ENCODE results near the gene APLN. TPM values are rescaled to one million over a fixed set of nuclear protein-coding genes. Genes with fewer than 3 reads are reported as not detected.

The APLN gene
- total RNA-seq, 1 donor from 2014 or later, result 15.9 TPM

DNA sequence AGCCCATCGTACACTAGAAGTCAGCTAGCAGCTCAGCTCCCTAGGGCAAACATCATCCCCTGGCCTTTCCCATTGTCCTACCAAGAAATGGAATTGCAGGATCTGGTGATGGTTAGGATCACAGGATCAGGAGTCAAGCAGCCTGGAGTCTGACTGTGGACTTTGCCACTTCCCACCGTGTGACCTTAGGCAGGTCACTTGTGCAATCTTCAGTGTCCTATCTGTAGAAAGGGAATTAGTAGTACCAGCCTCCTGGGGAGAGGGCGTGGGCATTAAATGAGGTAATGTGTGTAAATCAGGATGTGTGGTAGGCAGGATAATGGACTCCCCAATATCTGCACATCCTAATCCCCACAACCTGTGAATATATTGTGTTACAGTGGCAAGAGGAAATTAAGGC is 38.6 kb upstream of the APLN start:
- no peak for DNase-seq

GRCh38 chrX:129690435-129690834 is 35.7 kb upstream of the APLN start:
- Histone ChIP-seq H3K27me3 (ENCODE audit: low read depth) (no peaks in the 10 kb centered on the region), H3K4me3 (no peak overlapping the region), H3K9me3 (replicated peaks) (no peaks in the 10 kb centered on the region), H3K36me3 (no peaks in the 10 kb centered on the region), H3K27ac (replicated peaks) (peak overlapping the region; percentile 33), H3K4me1 (peaks cover 21% of the 10 kb centered on the region)
- peak; percentile 21 for DNase-seq
- TF ChIP-seq CTCF (IDR thresholded peaks at IDR 0.05; ENCODE audit: borderline replicate concordance), result no peak
- intact Hi-C loops (cut with micrococcal nuclease), result no loop called here

More for the DNA sequence above, 38.6 kb upstream of the APLN start:
- no peak for TF ChIP-seq CTCF (IDR thresholded peaks at IDR 0.05; ENCODE audit: borderline replicate concordance)
- H3K9me3 ChIP-seq (replicated peaks), result no peaks in the 10 kb centered on the region
- no peaks in the 10 kb centered on the region for H3K27me3 ChIP-seq (ENCODE audit: low read depth)
- H3K27ac ChIP-seq (replicated peaks), result no peak overlapping the region
- intact Hi-C loops (cut with micrococcal nuclease), result no loop called here
- H3K36me3 ChIP-seq, result no peaks in the 10 kb centered on the region
- H3K4me3 ChIP-seq, result no peak overlapping the region
- H3K4me1 ChIP-seq, result peaks cover 13% of the 10 kb centered on the region

DNA sequence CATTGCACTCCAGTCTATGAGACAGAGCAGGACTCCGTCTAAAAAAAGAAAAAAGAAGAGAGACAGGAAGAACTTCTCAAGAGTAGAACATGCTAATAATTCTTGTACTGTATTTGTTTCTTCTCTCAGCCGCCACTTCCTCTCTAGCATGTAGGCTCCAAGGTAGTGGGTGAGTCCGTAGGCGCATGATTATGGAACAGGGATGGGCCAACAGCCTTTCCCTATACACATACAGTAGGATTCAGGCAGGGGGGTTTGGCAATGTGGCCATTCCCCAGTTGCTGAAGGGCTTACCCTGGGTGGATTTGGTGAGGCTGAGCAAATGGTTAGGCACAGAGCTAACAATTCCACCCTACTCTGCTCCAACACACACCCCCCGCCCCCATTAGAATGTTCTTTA is 35.0 kb upstream of the APLN start:
- Histone ChIP-seq H3K9me3 (replicated peaks) (no peaks in the 10 kb centered on the region), H3K27me3 (ENCODE audit: low read depth) (no peaks in the 10 kb centered on the region), H3K36me3 (no peaks in the 10 kb centered on the region), H3K27ac (replicated peaks) (peak overlapping the region; percentile 33), H3K4me1 (peaks cover 21% of the 10 kb centered on the region), H3K4me3 (no peak overlapping the region)
- no peak for DNase-seq
- intact Hi-C loops (cut with micrococcal nuclease), result no loop called here
- TF ChIP-seq CTCF (IDR thresholded peaks at IDR 0.05; ENCODE audit: borderline replicate concordance), result no peak

- Histone ChIP-seq H3K9me3 (replicated peaks) (no peaks in the 10 kb centered on the region), H3K27me3 (ENCODE audit: low read depth) (no peaks in the 10 kb centered on the region), H3K27ac (replicated peaks) (no peak overlapping the region), H3K4me1 (peaks cover 21% of the 10 kb centered on the region), H3K36me3 (no peaks in the 10 kb centered on the region), H3K4me3 (no peak overlapping the region)
- TF ChIP-seq CTCF (IDR thresholded peaks at IDR 0.05; ENCODE audit: borderline replicate concordance), result no peak
- DNase-seq, result no peak
- intact Hi-C loops (cut with micrococcal nuclease), result no loop called here
Measured at GRCh38 chrX:129688097-129688496, 33.3 kb upstream of the APLN start.

GRCh38 chrX:129686422-129686948 is 31.7 kb upstream of the APLN start:
- no peak for TF ChIP-seq CTCF (IDR thresholded peaks at IDR 0.05; ENCODE audit: borderline replicate concordance)
- DNase-seq, result peak; percentile 46

More at GRCh38 chrX:129686422-129686948, 31.7 kb upstream of the APLN start:
- Histone ChIP-seq H3K27ac (replicated peaks) (peak overlapping the region; percentile 73), H3K36me3 (no peaks in the 10 kb centered on the region), H3K27me3 (ENCODE audit: low read depth) (no peaks in the 10 kb centered on the region), H3K9me3 (replicated peaks) (no peaks in the 10 kb centered on the region), H3K4me1 (peaks cover 21% of the 10 kb centered on the region), H3K4me3 (no peak overlapping the region)
- intact Hi-C loops (cut with micrococcal nuclease), result no loop called here
